Stimulated activated CD8-positive, alpha-beta memory T cell treated with anti-CD3 and anti-CD28 coated beads, Interleukin-4, amount 100 ng/mL, for 48 hours (primary cell): ENCODE measurements around the gene MRPL58.
A peak's percentile ranks its signal among the peaks of the same experiment; 100 is the strongest.

ENCODE experiments used
- DNase-seq: peaks from one replicate; pipeline ENCODE4 v3.0.0-alpha.2; 2020

Gene MRPL58

GRCh38 chr17:75048249-75048878 is 35.9 kb downstream of the MRPL58 start:
- no peak for DNase-seq

- no peak for DNase-seq
Observed at GRCh38 chr17:75049057-75049456, 36.6 kb downstream of the MRPL58 start.

GRCh38 chr17:75049706-75050105 is 37.2 kb downstream of the MRPL58 start:
- no peak for DNase-seq

- DNase-seq = no peak
Observed at GRCh38 chr17:75051941-75052340, 39.5 kb downstream of the MRPL58 start.

GRCh38 chr17:75059369-75060345 is 47.2 kb downstream of the MRPL58 start:
- no peak for DNase-seq

GRCh38 chr17:75060434-75061054 is 48.1 kb downstream of the MRPL58 start:
- DNase-seq = no peak

- no peak for DNase-seq
Observed at GRCh38 chr17:75061055-75061438, 48.6 kb downstream of the MRPL58 start.

- no peak for DNase-seq
Observed at GRCh38 chr17:75061618-75062017, 49.1 kb downstream of the MRPL58 start.

- DNase-seq = no peak
Observed at GRCh38 chr17:75063201-75063600, 50.7 kb downstream of the MRPL58 start.

GRCh38 chr17:75063626-75064025 is 51.2 kb downstream of the MRPL58 start:
- no peak for DNase-seq

GRCh38 chr17:75064040-75064439 is 51.6 kb downstream of the MRPL58 start:
- DNase-seq = no peak

GRCh38 chr17:75064460-75064859 is 52.0 kb downstream of the MRPL58 start:
- DNase-seq = no peak

- no peak for DNase-seq
Observed at GRCh38 chr17:75064867-75065561, 52.5 kb downstream of the MRPL58 start.

GRCh38 chr17:75065562-75066151 is 53.2 kb downstream of the MRPL58 start:
- no peak for DNase-seq

- peak; percentile 41 for DNase-seq
Observed at GRCh38 chr17:75067856-75068255, 55.4 kb downstream of the MRPL58 start.

- no peak for DNase-seq
Observed at GRCh38 chr17:75068750-75069149, 56.3 kb downstream of the MRPL58 start.

- no peak for DNase-seq
Observed at GRCh38 chr17:75069783-75070182, 57.3 kb downstream of the MRPL58 start.
